DOHH2 (cell line): ENCODE data around the gene VSTM2L.

Experiments
- H3F3A ChIP-seq: fragments of 200-600 bp; sonication (generic), shearing (Covaris generic); 2 replicates; pipeline ENCODE4 v1.6.0; 2016; ENCODE audit warnings: antibody characterized with exemption, mild to moderate bottlenecking; ENCODE audit not compliant: control insufficient read depth, insufficient read depth
- H3K27ac ChIP-seq: fragments of 200-600 bp; sonication (generic); 2 replicates; pipeline ENCODE4 v1.5.1; 2014; ENCODE audit warnings: low read depth, mild to moderate bottlenecking, low read length, moderate library complexity
- H3K27me3 ChIP-seq: fragments of 200-600 bp; sonication (generic); 2 replicates; pipeline ENCODE4 v1.6.1; 2014; ENCODE audit warnings: mild to moderate bottlenecking, low read length, mixed read lengths; ENCODE audit not compliant: control insufficient read depth
- H3K36me3 ChIP-seq: fragments of 200-600 bp; sonication (generic); 2 replicates; pipeline ENCODE4 v1.6.1; 2014; ENCODE audit warnings: mild to moderate bottlenecking, low read length, moderate library complexity, mixed read lengths; ENCODE audit not compliant: control insufficient read depth
- H3K4me1 ChIP-seq: fragments of 200-600 bp; sonication (generic); 2 replicates; pipeline ENCODE4 v1.6.1; 2014; ENCODE audit warnings: mild to moderate bottlenecking, low read length, mixed read lengths; ENCODE audit not compliant: control insufficient read depth
- H3K4me2 ChIP-seq: fragments of 200-600 bp; sonication (generic); 2 replicates; pipeline ENCODE4 v1.6.0; 2014; ENCODE audit warnings: mild to moderate bottlenecking, low read length, moderate library complexity
- H3K4me3 ChIP-seq: fragments of 200-600 bp; sonication (generic); 2 replicates; pipeline ENCODE4 v1.5.1; 2014; ENCODE audit warnings: mild to moderate bottlenecking, low read length, mixed read lengths
- H3K79me2 ChIP-seq: fragments of 200-600 bp; sonication (generic); 2 replicates; pipeline ENCODE4 v1.6.1; 2014; ENCODE audit warnings: mild to moderate bottlenecking, low read length, mixed read lengths; ENCODE audit not compliant: control insufficient read depth
- H3K9me2 ChIP-seq: fragments of 200-600 bp; sonication (generic); replicated peaks from 2 replicates; pipeline ENCODE4 v1.6.1; 2014; ENCODE audit warnings: mild to moderate bottlenecking, low read length, mixed read lengths; ENCODE audit not compliant: control insufficient read depth
- H3K9me3 ChIP-seq: fragments of 200-600 bp; sonication (generic); 2 replicates; pipeline ENCODE4 v1.6.1; 2014; ENCODE audit warnings: antibody characterized with exemption, low read length, mixed read lengths; ENCODE audit not compliant: control insufficient read depth, insufficient read depth
- H4K20me1 ChIP-seq: fragments of 200-600 bp; sonication (generic); 2 replicates; pipeline ENCODE4 v1.6.0; 2014; ENCODE audit warnings: low read depth, mild to moderate bottlenecking, antibody characterized with exemption, low read length, moderate library complexity; ENCODE audit not compliant: control insufficient read depth, insufficient read depth
- CTCF ChIP-seq: fragments of 200-600 bp; sonication (generic); IDR thresholded peaks from one replicate; pipeline ENCODE4 v1.5.1; 2014; ENCODE audit warnings: antibody characterized with exemption, mild to moderate bottlenecking, low read depth, low read length; ENCODE audit not compliant: poor library complexity, severe bottlenecking
- EZH2phosphoT487 ChIP-seq: fragments of 200-600 bp; sonication (generic); IDR thresholded peaks from 2 replicates; pipeline ENCODE4 v1.6.1; 2017; ENCODE audit warnings: borderline replicate concordance, mild to moderate bottlenecking, antibody characterized with exemption, low read length, moderate library complexity, mixed read lengths

VSTM2L gene

GRCh38 chr20:37885593-37886503, 17.1 kb upstream of the VSTM2L start:
- H3K4me2 ChIP-seq, result no peak overlapping the region
- peaks cover 4% of the 10 kb centered on the region; the same call in 1 of the 2 replicates for H3K27me3 ChIP-seq
- no peaks in the 10 kb centered on the region for H3K4me1 ChIP-seq

GRCh38 chr20:37886851-37887297, 16.1 kb upstream of the VSTM2L start:
- no peaks in the 10 kb centered on the region for H3K4me1 ChIP-seq
- no peaks in the 10 kb centered on the region for H3K36me3 ChIP-seq
- H4K20me1 ChIP-seq, result no peaks in the 10 kb centered on the region
- H3K9me3 ChIP-seq, result no peaks in the 10 kb centered on the region
- no peak overlapping the region for H3K4me3 ChIP-seq
- H3K27ac ChIP-seq, result no peak overlapping the region
- peaks cover 4% of the 10 kb centered on the region; the same call in 1 of the 2 replicates for H3K27me3 ChIP-seq
- H3K4me2 ChIP-seq, result no peak overlapping the region
- H3K9me2 ChIP-seq, result no peaks in the 10 kb centered on the region
- H3K79me2 ChIP-seq, result no peaks in the 10 kb centered on the region
- TF ChIP-seq CTCF, result no peak
- no peak for TF ChIP-seq EZH2phosphoT487
- H3F3A ChIP-seq, result no peaks in the 10 kb centered on the region

More at GRCh38 chr20:37885593-37886503, 17.1 kb upstream of the VSTM2L start:
- no peaks in the 10 kb centered on the region for H3K36me3 ChIP-seq
- no peaks in the 10 kb centered on the region for H3K79me2 ChIP-seq
- H3F3A ChIP-seq, result no peaks in the 10 kb centered on the region
- TF ChIP-seq EZH2phosphoT487, result no peak
- no peak for TF ChIP-seq CTCF
- H4K20me1 ChIP-seq, result no peaks in the 10 kb centered on the region
- H3K9me3 ChIP-seq, result no peaks in the 10 kb centered on the region
- no peak overlapping the region for H3K4me3 ChIP-seq
- no peaks in the 10 kb centered on the region for H3K9me2 ChIP-seq
- H3K27ac ChIP-seq, result no peak overlapping the region

GRCh38 chr20:37888641-37889040, 14.3 kb upstream of the VSTM2L start:
- Histone ChIP-seq H3K27ac (no peak overlapping the region), H3K4me1 (no peaks in the 10 kb centered on the region), H3K9me2 (no peaks in the 10 kb centered on the region), H3F3A (no peaks in the 10 kb centered on the region), H3K27me3 (peaks cover 4% of the 10 kb centered on the region; the same call in 1 of the 2 replicates), H4K20me1 (no peaks in the 10 kb centered on the region), H3K4me2 (no peak overlapping the region), H3K36me3 (no peaks in the 10 kb centered on the region), H3K9me3 (no peaks in the 10 kb centered on the region), H3K4me3 (no peak overlapping the region), H3K79me2 (no peaks in the 10 kb centered on the region)
- TF ChIP-seq EZH2phosphoT487, result no peak
- TF ChIP-seq CTCF, result no peak
